Heart left ventricle (tissue), 16 donors: ENCODE results near the gene CRY1. TPM values are rescaled to one million over a fixed set of nuclear protein-coding genes. Genes with fewer than 3 reads are reported as not detected.

Experiments used
- ATAC-seq, 4 donors: fragments of 200-7000 bp; cut with Tn5 transposase; one replicate each; pipeline ENCODE4 v1.9.1; 2020 to 2022; ENCODE audit warnings: moderate library complexity in 4 of 4, mild to moderate bottlenecking in 3 of 4, moderate number of reproducible peaks in 1 of 4
- DNase-seq, 5 donors: peaks; one replicate each; pipeline ENCODE4 v3.0.0-alpha.2; 2020
- H3K27ac ChIP-seq, 12 donors: fragments of 200-600 bp; sonication (generic) in 4 of 12; one replicate each; pipeline versions ENCODE4 v1.5.0 to v1.8.0; 2016 to 2022; ENCODE audit warnings: mild to moderate bottlenecking in 2 of 12
- H3K27me3 ChIP-seq, 9 donors: fragments of 200-600 bp; sonication (generic) in 2 of 9; one replicate each; pipeline versions ENCODE4 v1.5.1 to v1.8.0; 2016 to 2022; ENCODE audit warnings: mild to moderate bottlenecking in 3 of 9
- H3K36me3 ChIP-seq, 9 donors: fragments of 200-600 bp; sonication (generic) in 2 of 9; one replicate each; pipeline versions ENCODE4 v1.5.0 to v1.8.0; 2018 to 2022; ENCODE audit warnings: mild to moderate bottlenecking in 2 of 9
- H3K4me1 ChIP-seq, 12 donors: fragments of 200-600 bp; sonication (generic) in 4 of 12; one replicate each; pipeline versions ENCODE4 v1.5.0 to v1.8.0; 2016 to 2022; ENCODE audit warnings: mild to moderate bottlenecking in 3 of 12
- H3K4me3 ChIP-seq, 12 donors: fragments of 200-600 bp; sonication (generic) in 4 of 12; one replicate each; pipeline versions ENCODE4 v1.5.0 to v1.8.0; 2017 to 2022; ENCODE audit warnings: mild to moderate bottlenecking in 9 of 12, moderate library complexity in 4 of 12
- H3K9me3 ChIP-seq, 12 donors: fragments of 200-600 bp; sonication (generic) in 4 of 12; one replicate each; pipeline versions ENCODE4 v1.5.0 to v1.8.0; 2016 to 2022; ENCODE audit warnings: mild to moderate bottlenecking in 1 of 12
- CTCF ChIP-seq, 12 donors: fragments of 200-600 bp; sonication (generic) in 4 of 12; IDR thresholded peaks; one replicate each; pipeline versions ENCODE4 v1.5.0 to v1.8.0; 2018 to 2022; ENCODE audit warnings: antibody characterized with exemption in 12 of 12, mild to moderate bottlenecking in 5 of 12
- POLR2A ChIP-seq, 2 donors: fragments of 450-650 bp; IDR thresholded peaks; one replicate each; pipeline ENCODE4 v1.6.1; 2017; ENCODE audit warnings: antibody characterized with exemption in 2 of 2, mild to moderate bottlenecking in 2 of 2, moderate library complexity in 2 of 2
- whole genome bisulfite sequencing, 4 donors: extraction: QIAGEN DNeasy Blood & Tissue Kit in 2 of 4; methylation state at CpG; one replicate each; pipeline versions ENCODE4 v1.1.5 to v1.1.7; 2013 to 2018; 5-methylcytosine and 5-hydroxymethylcytosine counted together
- intact Hi-C, 10 donors: fragments of 100-400 bp; cut with DNase I; formaldehyde crosslinking; loops; one replicate each; pipeline versions ENCODE4 v1.11.1 to v1.14.2; 2022
- long read RNA-seq, 3 donors: library from polyadenylated mRNA; unstranded; transcript quantifications; one replicate each; pipeline ENCODE4 v2.0.0, GENCODE V29; 2020 to 2021
- polyA plus RNA-seq, 2 donors: library from polyadenylated mRNA; stranded (reverse); fragments of 200-250 nt; gene quantifications; one replicate each; pipeline ENCODE4 v1.2.3, GENCODE V29; 2013
- total RNA-seq, 9 donors: library from RNA; depleted of rRNA in 2 of 9; stranded (reverse); fragments of >200 nt in 2 of 9; fragmentation: NEBNext Ultra II Directional in 3 of 9; extraction: Animal tissue kit (Norgen Biotek cat#: 25700) in 3 of 9; gene quantifications; one replicate each; pipeline versions ENCODE4 v1.1.0 to v1.2.4, GENCODE V29; 2016 to 2023
- donor health status: ischemic (EF 13 %, LVEDD 7.1; RV severe dilation, severe dysfunction).
- donor health status: healthy with polysubstance abuse.
- donor health status: DM: no; HTN: yes; CAD: no.
- donor health status: DM: no; HTN: no; CAD: no.
- donor health status: ischemic (EF 25% LVEDD 6.9; RV normal size, moderate dysfunction).
- donor health status: ischemic (EF 25% LVEDD 5.7; RV mildly dilated, moderate dysfunction).
- donor health status: healthy.
- donor health status: DM: yes; HTN: yes; CAD: no.
- donor health status: ischemic (EF 35%, LVEDD 5.7; RV mildly dilated, moderate dysfunction).
- donor health status: nonischemic (EF 11% LVEDD 7.7; RV severe dilation, severe dysfunction).
- donor health status: DM: yes; HTN: yes; CAD: no.
- donor health status: PGD.
- donor health status: ischemic (EF 29% LVEDD 5.4; RV normal size, mild dysfunction).
- donor health status: nonischemic (EF 23%, LVEDD 6.1; RV moderate dilation, normal function).

The CRY1 gene
- total RNA-seq (10 to 100 TPM in 5 of 9 donors, 1 to 10 TPM in 4; 6.7 to 20.4 (median 12.0) TPM), polyA plus RNA-seq (10 to 100 TPM in 1 of 2 donors, 1 to 10 TPM in 1; 4.3 to 20.7 TPM)
- long read RNA-seq, donor 1, transcript CRY1-201 (13 exons, 3,267 nt): major isoform, 23 of 30 reads
- long read RNA-seq, donor 1, partial matches to known transcripts: 1 of 30 reads
- long read RNA-seq, donor 1, other reads (novel, unspliced or antisense): 6 of 30 reads
- long read RNA-seq, donor 2, transcript CRY1-201 (13 exons, 3,267 nt): major isoform, 76 of 96 reads
- long read RNA-seq, donor 2, partial matches to known transcripts: 11 of 96 reads
- long read RNA-seq, donor 2, other reads (novel, unspliced or antisense): 9 of 96 reads
- long read RNA-seq, donor 3, transcript CRY1-201 (13 exons, 3,267 nt): major isoform, 51 of 62 reads
- long read RNA-seq, donor 3, partial matches to known transcripts: 8 of 62 reads
- long read RNA-seq, donor 3, other reads (novel, unspliced or antisense): 3 of 62 reads

GRCh38 chr12:107093417-107094182, at the start of gene CRY1:
Gene CRY1 (minus strand): TSS chr12:107093549. CDS start chr12:107092961, 588 bp downstream.
- peak; percentile 96 to 99 (median 98) for ATAC-seq
- TF ChIP-seq POLR2A (IDR thresholded peaks at IDR 0.05): peak; percentile 42 to 89
- TF ChIP-seq CTCF (IDR thresholded peaks at IDR 0.05): peak in 2 of 12 donors; percentile 4 to 20
- peak; percentile 96 to 98 (median 97) for DNase-seq
- no peaks in the 10 kb centered on the region for H3K27me3 ChIP-seq
- 0% methylated on average over 46 to 74 of the region's 74 CpGs for WGBS, 4 donors
- H3K9me3 ChIP-seq: peaks cover 0 to 6% (median 0%) of the 10 kb centered on the region in 12 donors
- H3K4me1 ChIP-seq: peaks cover 0 to 30% (median 18%) of the 10 kb centered on the region in 12 donors
- H3K36me3 ChIP-seq: no peaks in the 10 kb centered on the region
- intact Hi-C loops: loop anchor here in 8 of 10 donors (1.0 to 10.0 kb wide), 11 partner anchors 66 to 321 kb away; partner anchors contain the start of genes MTERF2 (in 5 of the 8) and TMEM263 (in 3 of the 8)
- peak within 1 kb of the TSS; percentile 72 to 99 (median 95) for H3K27ac ChIP-seq
- H3K4me3 ChIP-seq: peak within 1 kb of the TSS; percentile 73 to 98 (median 86)

GRCh38 chr12:107139787-107140186, 46.4 kb upstream of the CRY1 start:
- no peak overlapping the region for H3K4me3 ChIP-seq
- ATAC-seq: no peak
- no peaks in the 10 kb centered on the region for H3K27me3 ChIP-seq
- H3K4me1 ChIP-seq: no peaks in the 10 kb centered on the region
- no peaks in the 10 kb centered on the region for H3K36me3 ChIP-seq
- H3K27ac ChIP-seq: no peak overlapping the region
- intact Hi-C loops: loop anchor here in 2 of 10 donors (10.0 kb wide), 1 partner anchor 265 kb away; no protein-coding TSS in a partner anchor
- no peak for DNase-seq
- H3K9me3 ChIP-seq: no peaks in the 10 kb centered on the region
- WGBS, 4 donors: 50 to 82% (median 78%) methylated on average over 1 of the region's 1 CpG
- TF ChIP-seq CTCF (IDR thresholded peaks at IDR 0.05) (no peak), POLR2A (IDR thresholded peaks at IDR 0.05) (no peak)

- 71 to 84% (median 77%) methylated on average over 3 of the region's 3 CpGs for WGBS, 4 donors
- no peak for DNase-seq
- intact Hi-C loops: loop anchor here in 2 of 10 donors (10.0 kb wide), 1 partner anchor 266 kb away; no protein-coding TSS in a partner anchor
Observed at GRCh38 chr12:107138990-107139389, 45.6 kb upstream of the CRY1 start.

More at GRCh38 chr12:107138990-107139389, 45.6 kb upstream of the CRY1 start:
- no peak for ATAC-seq
- Histone ChIP-seq H3K36me3 (no peaks in the 10 kb centered on the region), H3K4me3 (no peak overlapping the region), H3K9me3 (no peaks in the 10 kb centered on the region), H3K27me3 (no peaks in the 10 kb centered on the region), H3K4me1 (no peaks in the 10 kb centered on the region), H3K27ac (no peak overlapping the region)
- no peak for TF ChIP-seq POLR2A (IDR thresholded peaks at IDR 0.05)
- no peak for TF ChIP-seq CTCF (IDR thresholded peaks at IDR 0.05)
